Mucosa of rectum (tissue), 2 donors: ENCODE data around the gene GRIN2A.

ENCODE experiments used
- H3K27ac ChIP-seq, 2 donors: one replicate each; pipeline ENCODE4 v1.7.0; 2013; ENCODE audit warnings: inconsistent platforms in 2 of 2, low read depth in 2 of 2, low read length in 2 of 2
- H3K27me3 ChIP-seq, 2 donors: one replicate each; pipeline ENCODE4 v1.7.0; 2013; ENCODE audit warnings: low read length in 2 of 2; ENCODE audit not compliant: control insufficient read depth in 2 of 2, insufficient read depth in 2 of 2
- H3K36me3 ChIP-seq, 2 donors: one replicate each; pipeline ENCODE4 v1.7.0; 2013; ENCODE audit warnings: low read length in 2 of 2; ENCODE audit not compliant: control insufficient read depth in 2 of 2, insufficient read depth in 2 of 2
- H3K4me1 ChIP-seq, 2 donors: one replicate each; pipeline ENCODE4 v1.7.0; 2013; ENCODE audit warnings: low read length in 2 of 2, mild to moderate bottlenecking in 1 of 2; ENCODE audit not compliant: control insufficient read depth in 2 of 2, insufficient read depth in 2 of 2
- H3K4me3 ChIP-seq, 2 donors: one replicate each; pipeline ENCODE4 v1.7.0; 2013; ENCODE audit warnings: low read length in 2 of 2
- H3K9ac ChIP-seq, 2 donors: one replicate each; pipeline ENCODE4 v1.7.0; 2013; ENCODE audit warnings: low read length in 2 of 2, low read depth in 1 of 2, mild to moderate bottlenecking in 1 of 2
- H3K9me3 ChIP-seq, 2 donors: one replicate each; pipeline ENCODE4 v1.7.0; 2013; ENCODE audit warnings: low read length in 2 of 2; ENCODE audit not compliant: control insufficient read depth in 2 of 2
- donor health status: healthy.
- donor health status: Normal muscosa, but diverticular disease.

The GRIN2A gene

DNA sequence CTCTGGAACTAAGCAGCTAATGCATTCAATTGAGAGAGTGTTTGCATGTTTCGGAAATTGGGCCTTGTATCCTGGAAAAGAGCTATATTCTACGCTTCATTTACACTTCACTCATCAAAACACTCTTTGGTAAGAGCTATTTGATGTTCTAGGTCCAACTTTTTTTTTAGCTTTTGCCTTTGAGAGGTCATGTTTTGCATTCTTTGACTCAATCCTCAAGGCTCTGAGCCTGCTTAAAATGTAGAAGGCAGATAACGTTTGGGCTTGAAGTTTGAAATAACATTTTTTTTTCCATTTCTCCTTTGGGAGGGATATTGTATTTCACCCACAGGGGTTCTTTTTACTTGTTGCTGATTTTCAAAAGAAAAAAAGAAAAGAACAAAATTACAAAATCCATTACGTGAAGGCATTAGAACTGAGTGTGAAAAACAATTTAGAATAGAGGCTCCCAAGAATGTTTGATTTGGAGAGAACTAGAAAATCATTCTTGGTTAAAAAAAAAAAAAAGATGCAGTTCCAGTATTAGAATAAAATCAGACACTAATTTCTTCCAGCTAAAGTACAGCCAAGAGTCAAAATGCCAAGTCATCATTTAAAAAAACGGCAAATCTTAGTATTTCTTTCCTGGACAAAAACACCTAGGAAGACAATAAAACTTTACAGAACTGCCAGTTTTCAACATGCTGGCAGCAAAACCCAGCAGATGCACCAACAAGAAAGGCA, 268.5 kb downstream of the GRIN2A start:
- Histone ChIP-seq H3K27ac (no peak overlapping the region), H3K4me1 (no peaks in the 10 kb centered on the region), H3K9ac (no peak overlapping the region)

DNA sequence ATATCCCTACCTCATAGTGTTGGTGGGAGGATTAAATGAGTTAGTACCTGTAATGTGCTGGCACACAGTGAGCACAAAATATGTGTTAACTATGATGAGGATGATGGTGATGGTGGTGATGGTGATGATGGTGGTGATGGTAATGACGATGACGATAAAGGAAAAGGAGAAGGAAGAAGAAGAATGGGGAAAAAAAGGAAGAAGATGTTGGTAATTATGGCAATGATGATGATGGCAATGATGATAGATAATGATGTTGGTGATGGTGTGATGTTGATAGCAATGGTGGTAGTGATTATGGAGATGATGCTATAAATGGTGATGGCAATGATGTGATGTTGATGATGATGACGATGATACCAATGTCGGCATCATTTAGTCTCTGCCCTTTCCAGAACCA, 270.2 kb downstream of the GRIN2A start:
- no peak overlapping the region for H3K4me3 ChIP-seq
- no peak overlapping the region for H3K27ac ChIP-seq
- no peaks in the 10 kb centered on the region for H3K27me3 ChIP-seq
- no peaks in the 10 kb centered on the region for H3K4me1 ChIP-seq
- H3K9me3 ChIP-seq, result no peaks in the 10 kb centered on the region
- H3K9ac ChIP-seq, result no peak overlapping the region
- no peaks in the 10 kb centered on the region for H3K36me3 ChIP-seq

More for the DNA sequence above, 268.5 kb downstream of the GRIN2A start:
- H3K9me3 ChIP-seq, result no peaks in the 10 kb centered on the region
- H3K36me3 ChIP-seq, result no peaks in the 10 kb centered on the region
- H3K4me3 ChIP-seq, result no peak overlapping the region
- H3K27me3 ChIP-seq, result no peaks in the 10 kb centered on the region

DNA sequence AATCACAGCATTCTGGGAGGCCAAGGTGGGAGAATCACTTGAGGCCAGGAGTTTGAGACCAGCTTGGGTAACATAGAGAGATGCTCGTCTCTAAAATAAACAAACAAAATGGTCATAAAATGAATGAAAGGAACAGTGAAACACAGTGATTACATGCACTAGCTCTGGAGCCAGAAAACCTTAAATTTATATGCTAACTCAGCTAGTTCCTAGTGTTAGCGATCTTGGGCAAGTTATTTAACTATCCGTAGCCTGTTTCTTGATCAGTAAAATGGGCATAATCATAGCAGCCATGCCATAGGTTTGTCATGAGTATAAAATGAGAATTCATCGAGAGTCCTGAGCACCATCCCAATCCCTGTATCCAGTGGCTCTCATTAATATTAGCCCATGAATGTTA, 271.0 kb downstream of the GRIN2A start:
- H3K27ac ChIP-seq, result no peak overlapping the region
- H3K9me3 ChIP-seq, result no peaks in the 10 kb centered on the region
- H3K4me1 ChIP-seq, result no peaks in the 10 kb centered on the region
- no peaks in the 10 kb centered on the region for H3K27me3 ChIP-seq
- no peak overlapping the region for H3K4me3 ChIP-seq
- no peak overlapping the region for H3K9ac ChIP-seq
- H3K36me3 ChIP-seq, result no peaks in the 10 kb centered on the region

DNA sequence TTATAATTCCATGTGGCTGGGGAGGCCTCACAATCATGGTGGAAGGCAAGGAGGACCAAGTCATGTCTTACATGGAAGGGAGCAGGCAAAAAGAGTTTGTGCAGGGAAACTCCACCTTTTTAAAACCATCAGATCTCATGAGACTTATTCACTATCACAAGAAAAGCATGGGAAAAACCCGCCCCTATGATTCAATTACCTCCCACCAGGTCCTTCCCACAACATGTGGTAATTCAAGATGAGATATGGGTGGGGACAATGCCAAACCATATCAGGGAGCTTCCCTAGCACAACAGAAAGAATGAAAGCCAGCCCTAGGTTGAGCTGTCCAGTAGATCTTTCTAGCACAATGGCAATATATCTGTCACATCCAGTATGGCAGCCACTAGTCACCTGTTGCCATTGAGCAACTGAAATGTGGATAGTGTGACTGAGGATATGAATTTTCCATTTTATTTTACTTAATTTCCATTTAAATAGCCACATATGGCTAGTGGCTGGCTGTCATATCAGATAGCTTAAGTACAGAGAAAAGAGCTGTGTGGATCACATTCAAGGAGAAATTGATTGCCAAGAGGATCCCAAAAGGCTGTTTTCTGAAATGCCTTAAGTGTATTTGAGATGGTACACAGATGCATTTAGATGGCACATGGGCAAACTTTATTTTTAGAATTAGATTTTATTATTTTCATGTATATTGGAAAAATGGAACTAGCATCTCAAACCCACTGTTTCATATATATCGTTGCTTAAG, 273.0 kb downstream of the GRIN2A start:
- Histone ChIP-seq H3K27ac (no peak overlapping the region), H3K9me3 (no peaks in the 10 kb centered on the region), H3K27me3 (no peaks in the 10 kb centered on the region), H3K9ac (no peak overlapping the region), H3K36me3 (no peaks in the 10 kb centered on the region), H3K4me1 (no peaks in the 10 kb centered on the region), H3K4me3 (no peak overlapping the region)

DNA sequence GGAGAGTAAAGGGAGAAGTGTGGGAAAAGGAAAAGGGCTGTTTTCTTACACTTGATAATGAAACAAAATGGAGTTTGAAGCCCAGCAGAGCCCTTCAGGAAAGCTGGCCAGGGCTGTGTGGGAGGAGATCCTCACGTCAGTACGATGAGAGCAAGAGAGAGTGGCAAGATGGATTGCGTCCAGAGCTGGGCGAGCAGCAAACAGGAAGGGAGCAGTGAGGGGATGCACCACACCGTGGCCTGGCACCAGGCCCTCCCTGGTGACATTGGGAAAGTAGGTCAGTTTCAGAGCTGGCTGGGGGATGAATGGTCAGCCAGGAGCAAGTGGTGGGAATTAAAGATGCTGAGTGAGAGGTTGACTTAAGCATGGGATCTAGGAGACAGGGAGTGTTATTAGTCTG, 273.6 kb downstream of the GRIN2A start:
- Histone ChIP-seq H3K27ac (no peak overlapping the region), H3K36me3 (no peaks in the 10 kb centered on the region), H3K4me3 (no peak overlapping the region), H3K4me1 (no peaks in the 10 kb centered on the region), H3K9ac (no peak overlapping the region), H3K9me3 (no peaks in the 10 kb centered on the region), H3K27me3 (no peaks in the 10 kb centered on the region)

DNA sequence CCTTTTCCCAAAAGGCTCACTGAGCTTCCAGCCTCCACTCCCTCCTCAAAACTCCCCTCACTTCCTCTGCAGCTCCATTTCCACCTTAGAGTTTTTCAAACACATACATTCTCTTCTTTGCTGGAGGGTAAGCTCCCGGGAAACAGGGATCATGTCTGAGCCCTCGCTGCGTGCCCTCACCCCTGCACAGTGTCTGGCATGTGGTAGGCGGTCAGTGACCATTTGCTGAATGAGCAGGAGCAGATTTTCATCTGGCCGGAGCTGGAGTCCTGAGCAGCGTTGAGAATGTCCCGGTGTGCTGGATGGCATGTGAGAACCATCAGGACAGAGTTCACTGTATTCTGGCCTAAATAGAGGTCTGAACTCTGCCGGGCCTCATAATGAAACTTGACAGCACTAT, 274.5 kb downstream of the GRIN2A start:
- H3K9me3 ChIP-seq, result no peaks in the 10 kb centered on the region
- no peaks in the 10 kb centered on the region for H3K4me1 ChIP-seq
- no peak overlapping the region for H3K27ac ChIP-seq
- no peaks in the 10 kb centered on the region for H3K36me3 ChIP-seq
- H3K4me3 ChIP-seq, result no peak overlapping the region
- H3K27me3 ChIP-seq, result no peaks in the 10 kb centered on the region
- no peak overlapping the region for H3K9ac ChIP-seq

DNA sequence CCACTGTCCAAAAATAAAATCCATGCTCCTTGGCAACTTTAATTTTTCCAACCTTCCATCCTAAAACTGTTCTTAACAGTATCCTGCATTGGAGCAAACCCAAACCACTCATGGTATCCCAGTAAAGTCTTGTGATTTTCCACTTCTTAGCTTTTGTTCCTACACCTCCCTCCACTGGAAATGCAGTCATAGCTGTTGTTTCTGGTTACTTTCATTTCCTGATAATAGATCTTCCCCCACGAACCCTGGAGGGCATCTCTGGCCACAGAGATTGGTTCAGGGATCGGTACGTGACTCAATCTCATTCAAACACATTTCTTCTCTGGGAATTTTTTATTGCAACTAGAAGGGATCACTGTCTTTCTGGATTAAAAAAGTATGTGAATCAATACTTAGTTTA, 276.0 kb downstream of the GRIN2A start:
- Histone ChIP-seq H3K4me1 (no peaks in the 10 kb centered on the region), H3K27ac (no peak overlapping the region), H3K27me3 (no peaks in the 10 kb centered on the region), H3K9ac (no peak overlapping the region), H3K9me3 (no peaks in the 10 kb centered on the region), H3K36me3 (no peaks in the 10 kb centered on the region), H3K4me3 (no peak overlapping the region)

DNA sequence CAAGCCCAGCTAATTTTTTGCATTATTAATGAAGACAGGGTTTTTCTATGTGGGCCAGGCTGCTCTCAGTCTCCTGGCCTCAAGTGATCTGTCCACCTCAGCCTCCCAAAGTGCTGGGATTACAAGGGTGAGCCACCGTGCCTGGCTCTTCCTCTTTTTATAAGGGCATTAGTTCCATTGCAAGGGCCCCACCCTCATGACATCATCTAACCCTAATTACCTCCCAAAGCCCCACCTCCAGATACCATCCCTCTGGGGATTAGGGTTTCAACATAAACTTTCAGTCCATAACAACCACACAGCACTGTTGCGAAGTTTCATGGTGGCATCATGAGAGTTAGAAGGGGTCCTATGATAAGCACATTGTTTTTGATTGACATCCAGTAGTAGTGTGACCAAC, 277.7 kb downstream of the GRIN2A start:
- Histone ChIP-seq H3K9me3 (no peaks in the 10 kb centered on the region), H3K9ac (no peak overlapping the region)

DNA sequence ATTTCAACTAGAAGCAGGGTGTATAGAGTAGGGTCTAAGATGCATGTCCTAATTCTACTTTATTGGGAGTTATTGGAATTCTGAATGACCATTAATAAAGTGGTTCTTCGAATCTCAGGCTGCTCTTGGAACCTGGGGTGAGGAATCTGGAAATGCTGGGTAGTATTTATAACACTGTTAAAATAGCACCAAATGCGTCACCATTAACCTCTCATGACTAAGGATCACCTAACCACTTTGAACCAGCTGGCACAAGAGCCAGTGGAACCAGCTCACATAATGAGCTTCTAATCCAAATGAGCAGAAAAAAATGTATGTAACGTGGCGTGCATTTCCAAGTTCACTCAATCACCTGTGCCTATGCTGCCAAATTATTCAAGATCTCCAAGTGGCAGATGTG, 281.7 kb downstream of the GRIN2A start:
- H3K4me3 ChIP-seq, result no peak overlapping the region
- no peak overlapping the region for H3K27ac ChIP-seq
- no peak overlapping the region for H3K9ac ChIP-seq
- H3K36me3 ChIP-seq, result no peaks in the 10 kb centered on the region
- H3K4me1 ChIP-seq, result no peaks in the 10 kb centered on the region
- no peaks in the 10 kb centered on the region for H3K9me3 ChIP-seq
- H3K27me3 ChIP-seq, result no peaks in the 10 kb centered on the region

More for the DNA sequence above, 277.7 kb downstream of the GRIN2A start:
- no peaks in the 10 kb centered on the region for H3K36me3 ChIP-seq
- H3K27me3 ChIP-seq, result no peaks in the 10 kb centered on the region
- no peak overlapping the region for H3K4me3 ChIP-seq
- H3K4me1 ChIP-seq, result no peaks in the 10 kb centered on the region
- H3K27ac ChIP-seq, result no peak overlapping the region

DNA sequence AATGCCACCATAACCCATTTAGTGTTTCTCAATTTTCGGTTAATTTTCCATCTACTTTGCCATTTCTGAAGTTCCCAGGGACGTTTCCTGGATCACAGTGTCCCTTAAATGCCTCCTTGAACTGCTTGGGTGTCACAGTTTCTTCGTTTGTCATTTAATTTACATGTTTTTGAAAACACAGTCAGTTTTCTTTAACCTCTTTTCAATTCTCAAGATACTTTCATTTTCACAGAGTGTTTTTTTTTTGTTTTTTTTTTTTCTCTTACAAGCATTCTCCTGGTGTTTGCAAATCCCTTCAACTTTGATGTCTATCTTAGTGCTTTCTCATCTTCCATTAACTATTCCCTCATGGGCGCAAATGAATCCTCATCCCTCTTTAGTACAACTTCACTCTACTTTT, 283.7 kb downstream of the GRIN2A start:
- H3K27me3 ChIP-seq, result no peaks in the 10 kb centered on the region
- no peaks in the 10 kb centered on the region for H3K36me3 ChIP-seq
- H3K4me3 ChIP-seq, result no peak overlapping the region
- no peaks in the 10 kb centered on the region for H3K4me1 ChIP-seq
- no peak overlapping the region for H3K27ac ChIP-seq
- no peaks in the 10 kb centered on the region for H3K9me3 ChIP-seq
- no peak overlapping the region for H3K9ac ChIP-seq
